ENCODE data around the gene NCK2.

GRCh38 chr2:105751272-105751671 is 6.6 kb downstream of the NCK2 start:
- TF ChIP-seq FOXK2 (IDR thresholded peaks at IDR 0.05) (no peak), FOXM1 (IDR thresholded peaks at IDR 0.05; ENCODE audit: borderline replicate concordance) (no peak), CTBP1 (IDR thresholded peaks at IDR 0.05; ENCODE audit: borderline replicate concordance) (no peak), SP1 (IDR thresholded peaks at IDR 0.05) (no peak), NFRKB (IDR thresholded peaks at IDR 0.05) (no peak), ELF4 (IDR thresholded peaks at IDR 0.05) (no peak)

Data from HEK293T (cell line).